GM23248 (cell line): ENCODE data around the gene CCDC150. TPM values are rescaled to one million over a fixed set of nuclear protein-coding genes. Genes with fewer than 3 reads are reported as not detected.

Experiments
- DNase-seq: peaks from one replicate; pipeline ENCODE4 v3.0.0-alpha.2; 2015
- H2AFZ ChIP-seq: fragments of 200-600 bp; sonication (generic); 2 replicates; pipeline ENCODE4 v1.6.1; 2016; ENCODE audit warnings: antibody characterized with exemption
- H3F3A ChIP-seq: fragments of 200-600 bp; sonication (generic); 2 replicates; pipeline ENCODE4 v1.6.1; 2016; ENCODE audit warnings: mild to moderate bottlenecking, antibody characterized with exemption, mixed run types; ENCODE audit not compliant: insufficient read depth
- H3K27ac ChIP-seq: fragments of 200-600 bp; sonication (generic); 2 replicates; pipeline ENCODE4 v1.5.1; 2016; ENCODE audit warnings: mild to moderate bottlenecking
- H3K27me3 ChIP-seq: fragments of 200-600 bp; sonication (generic); replicated peaks from 2 replicates; pipeline ENCODE4 v1.6.1; 2016; ENCODE audit warnings: mild to moderate bottlenecking; ENCODE audit not compliant: insufficient read depth
- H3K36me3 ChIP-seq: fragments of 200-600 bp; sonication (generic); 2 replicates; pipeline ENCODE4 v1.6.1; 2016; ENCODE audit warnings: low read depth, mild to moderate bottlenecking
- H3K4me1 ChIP-seq: fragments of 200-600 bp; sonication (generic); 2 replicates; pipeline ENCODE4 v1.6.1; 2016; ENCODE audit warnings: mild to moderate bottlenecking; ENCODE audit not compliant: insufficient read depth
- H3K4me2 ChIP-seq: fragments of 200-600 bp; sonication (generic); one replicate; pipeline ENCODE4 v1.6.1; 2016; ENCODE audit warnings: mild to moderate bottlenecking; ENCODE audit not compliant: unreplicated experiment
- H3K4me3 ChIP-seq: fragments of 200-600 bp; sonication (generic); 2 replicates; pipeline ENCODE4 v1.5.1; 2016; ENCODE audit warnings: mild to moderate bottlenecking
- H3K79me2 ChIP-seq: fragments of 200-600 bp; sonication (generic); 2 replicates; pipeline ENCODE4 v1.6.1; 2016; ENCODE audit warnings: mild to moderate bottlenecking; ENCODE audit not compliant: insufficient read depth
- H3K9ac ChIP-seq: fragments of 200-600 bp; sonication (generic); 2 replicates; pipeline ENCODE4 v1.6.1; 2016; ENCODE audit warnings: mild to moderate bottlenecking
- H3K9me2 ChIP-seq: fragments of 200-600 bp; sonication (generic); 2 replicates; pipeline ENCODE4 v1.6.1; 2016; ENCODE audit warnings: mixed run types, mild to moderate bottlenecking, moderate library complexity; ENCODE audit not compliant: insufficient read depth
- H3K9me3 ChIP-seq: fragments of 200-600 bp; sonication (generic); one replicate; pipeline ENCODE4 v1.6.1; 2017; ENCODE audit warnings: low read depth
- H4K20me1 ChIP-seq: fragments of 200-600 bp; sonication (generic); 2 replicates; pipeline ENCODE4 v1.6.0; 2016; ENCODE audit not compliant: insufficient read depth
- EZH2 ChIP-seq: fragments of 200-600 bp; sonication (generic); IDR thresholded peaks from 2 replicates; pipeline ENCODE4 v1.6.1; 2018; ENCODE audit warnings: antibody characterized with exemption, mild to moderate bottlenecking; ENCODE audit not compliant: insufficient read depth, poor library complexity, severe bottlenecking
- EZH2phosphoT487 ChIP-seq: fragments of 200-600 bp; sonication (generic); IDR thresholded peaks from 2 replicates; pipeline ENCODE4 v1.6.1; 2018; ENCODE audit warnings: antibody characterized with exemption, moderate library complexity, mild to moderate bottlenecking, low read depth; ENCODE audit not compliant: insufficient read depth
- WGBS, 2 experiments: methylation state at CpG; one replicate each; pipeline ENCODE4 v1.1.6; 2015 to 2017; ENCODE audit warnings: low lambda C conversion rate in 2 of 2, low coverage in 1 of 2; ENCODE audit errors: missing lambda C conversion rate in 2 of 2; 5-methylcytosine and 5-hydroxymethylcytosine counted together
- in situ Hi-C: fragments of 300-500 bp; cut with MboI; formaldehyde crosslinking; loops from 2 replicates; pipeline ENCODE4 v1.15.0; 2020
- polyA plus RNA-seq: library from polyadenylated mRNA; unstranded; fragments of >200 nt; fragmentation: Nextera tagmentation; extraction: Ambion mirVana; gene quantifications from 2 replicates; pipeline ENCODE4 v1.2.1, GENCODE V29; 2016
- total RNA-seq: library from RNA; depleted of rRNA; stranded (reverse); fragments of >200 nt; shearing (Covaris generic); gene quantifications from 2 replicates; pipeline ENCODE4 v1.2.3, GENCODE V29; 2014

Gene CCDC150
- total and polyA plus RNA-seq, 2 experiments from 2014 or later: 0.65 to 2.1 TPM

GRCh38 chr2:196635156-196635555 lies 4.4 kb upstream of the CCDC150 start:
- WGBS, 2 experiments: 32 to 39% methylated on average over 2 of the region's 2 CpGs

GRCh38 chr2:196638765-196639164 lies 750 bp upstream of the CCDC150 start:
- WGBS, 2 experiments: 86% methylated on average over 19 of the region's 19 CpGs
- peak overlapping the region; percentile 84 for H3K4me3 ChIP-seq

More at GRCh38 chr2:196635156-196635555, 4.4 kb upstream of the CCDC150 start:
- H3K27me3 ChIP-seq: no peaks in the 10 kb centered on the region
- H3K27ac ChIP-seq: no peak overlapping the region
- no peak overlapping the region for H2AFZ ChIP-seq
- H3K4me1 ChIP-seq: no peaks in the 10 kb centered on the region
- peaks cover 9% of the 10 kb centered on the region for H3K9me3 ChIP-seq
- H3K9ac ChIP-seq: no peak overlapping the region
- H3K4me2 ChIP-seq: no peak overlapping the region
- peak; percentile 21 for DNase-seq
- no peaks in the 10 kb centered on the region for H3K36me3 ChIP-seq
- in situ Hi-C loops: no loop called here
- no peaks in the 10 kb centered on the region for H4K20me1 ChIP-seq
- no peaks in the 10 kb centered on the region for H3F3A ChIP-seq
- H3K79me2 ChIP-seq: no peaks in the 10 kb centered on the region; the same call in 1 of the 2 replicates
- no peak for TF ChIP-seq EZH2
- TF ChIP-seq EZH2phosphoT487: no peak
- no peak overlapping the region for H3K4me3 ChIP-seq
- no peaks in the 10 kb centered on the region for H3K9me2 ChIP-seq

GRCh38 chr2:196640031-196640548 lies 575 bp downstream of the CCDC150 start:
- H3K27ac ChIP-seq: no peak overlapping the region
- H3K79me2 ChIP-seq: peaks cover 7% of the 10 kb centered on the region
- H3K27me3 ChIP-seq: no peaks in the 10 kb centered on the region
- 9 to 12% methylated on average over 12 of the region's 12 CpGs for WGBS, 2 experiments
- peak overlapping the region; percentile 60 for H3K4me2 ChIP-seq
- no peaks in the 10 kb centered on the region for H3K9me2 ChIP-seq
- H3K4me1 ChIP-seq: no peaks in the 10 kb centered on the region
- H4K20me1 ChIP-seq: no peaks in the 10 kb centered on the region
- in situ Hi-C loops: no loop called here
- H3K9me3 ChIP-seq: no peaks in the 10 kb centered on the region
- no peak for DNase-seq
- no peaks in the 10 kb centered on the region for H3F3A ChIP-seq
- H3K4me3 ChIP-seq: peak overlapping the region; percentile 84
- no peaks in the 10 kb centered on the region for H3K36me3 ChIP-seq
- H3K9ac ChIP-seq: peak overlapping the region; percentile 78
- H2AFZ ChIP-seq: peak overlapping the region; percentile 92
- no peak for TF ChIP-seq EZH2
- TF ChIP-seq EZH2phosphoT487: no peak

More at GRCh38 chr2:196638765-196639164, 750 bp upstream of the CCDC150 start:
- Histone ChIP-seq H3K9ac (peak overlapping the region; percentile 50; the same call in 1 of the 2 replicates), H4K20me1 (no peaks in the 10 kb centered on the region), H3F3A (no peaks in the 10 kb centered on the region), H3K4me1 (no peaks in the 10 kb centered on the region), H3K9me3 (no peaks in the 10 kb centered on the region), H3K27ac (no peak overlapping the region), H3K79me2 (peaks cover 7% of the 10 kb centered on the region; the same call in 1 of the 2 replicates), H3K9me2 (no peaks in the 10 kb centered on the region), H3K4me2 (peak overlapping the region; percentile 75), H3K36me3 (no peaks in the 10 kb centered on the region), H2AFZ (peak overlapping the region; percentile 99), H3K27me3 (no peaks in the 10 kb centered on the region)
- DNase-seq: no peak
- TF ChIP-seq EZH2phosphoT487 (no peak), EZH2 (no peak)
- in situ Hi-C loops: no loop called here

- H3K27ac ChIP-seq: no peak overlapping the region
- H3F3A ChIP-seq: no peaks in the 10 kb centered on the region
- H3K36me3 ChIP-seq: no peaks in the 10 kb centered on the region
- H3K4me1 ChIP-seq: no peaks in the 10 kb centered on the region
- no peaks in the 10 kb centered on the region for H3K9me2 ChIP-seq
- no peaks in the 10 kb centered on the region for H3K27me3 ChIP-seq
- H3K4me2 ChIP-seq: no peak overlapping the region
- H3K9ac ChIP-seq: no peak overlapping the region
- H4K20me1 ChIP-seq: no peaks in the 10 kb centered on the region
- H2AFZ ChIP-seq: no peak overlapping the region
- H3K9me3 ChIP-seq: no peaks in the 10 kb centered on the region
- no peaks in the 10 kb centered on the region; the same call in 1 of the 2 replicates for H3K79me2 ChIP-seq
- DNase-seq: no peak
- in situ Hi-C loops: no loop called here
- 94 to 98% methylated on average over 4 of the region's 4 CpGs for WGBS, 2 experiments
- no peak for TF ChIP-seq EZH2
- TF ChIP-seq EZH2phosphoT487: no peak
- no peak overlapping the region for H3K4me3 ChIP-seq
Measured at GRCh38 chr2:196649202-196649601, 9.7 kb downstream of the CCDC150 start.
